ENCODE results near the gene RAD1.

GRCh38 chr5:34915856-34916192 is 520 bp upstream of the RAD1 start:
- no peak for TF ChIP-seq SP1 (IDR thresholded peaks at IDR 0.05)
- TF ChIP-seq SUZ12 (IDR thresholded peaks at IDR 0.05) = no peak
- no peak for TF ChIP-seq CTBP1 (IDR thresholded peaks at IDR 0.05; ENCODE audit: borderline replicate concordance)
- no peak for TF ChIP-seq ELF4 (IDR thresholded peaks at IDR 0.05)
- TF ChIP-seq FOXK2 (IDR thresholded peaks at IDR 0.05) = no peak
- no peak for TF ChIP-seq FOXM1 (IDR thresholded peaks at IDR 0.05; ENCODE audit: borderline replicate concordance)
- TF ChIP-seq FOXA1 (IDR thresholded peaks at IDR 0.05) = no peak
- TF ChIP-seq NFRKB (IDR thresholded peaks at IDR 0.05) = no peak

Measured in HEK293T (cell line).